Frontal cortex (tissue), 4 donors: Measurements from ENCODE around the gene KLHL29. TPM values are rescaled to one million over a fixed set of nuclear protein-coding genes. Genes with fewer than 3 reads are reported as not detected.

Experiments used
- DNase-seq, 2 donors: peaks; one replicate each; pipeline ENCODE4 v3.0.0; 2012; ENCODE audit warnings: low spot score in 2 of 2
- FAIRE-seq: peaks from 2 replicates; lab custom pipeline; 2012; peaks lifted over from hg19 to GRCh38; lab: Jason Lieb, UNC
- total RNA-seq: library from RNA; depleted of rRNA; stranded (reverse); fragments of >200 nt; gene quantifications from one replicate; pipeline ENCODE4 v1.2.3, GENCODE V29; 2014
- donor health status: control.
- donor health status: control.
- donor health status: control.

Gene KLHL29
- total RNA-seq, 1 donor from 2014 or later = 14.3 TPM

DNA sequence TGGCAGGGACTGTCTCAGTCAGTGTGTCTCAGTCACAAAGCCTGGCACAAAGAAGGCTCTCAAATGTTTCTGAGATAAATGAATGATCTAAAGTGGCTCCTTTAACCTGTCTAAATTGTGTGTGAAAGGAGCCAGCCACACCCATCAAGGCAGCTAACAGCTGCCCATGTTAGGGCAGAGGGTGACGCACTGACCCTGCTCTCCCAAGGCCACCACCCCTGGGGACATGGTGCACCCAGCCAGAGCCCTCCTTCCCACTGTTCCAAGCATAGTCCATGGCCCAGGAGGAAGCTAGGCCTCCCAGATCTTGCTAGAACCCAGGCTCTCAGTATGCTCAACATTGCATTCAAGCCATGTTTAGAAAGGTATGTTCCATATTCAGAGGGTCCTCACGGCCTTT, 100.3 kb downstream of the KLHL29 start:
- no peak for FAIRE-seq

DNA sequence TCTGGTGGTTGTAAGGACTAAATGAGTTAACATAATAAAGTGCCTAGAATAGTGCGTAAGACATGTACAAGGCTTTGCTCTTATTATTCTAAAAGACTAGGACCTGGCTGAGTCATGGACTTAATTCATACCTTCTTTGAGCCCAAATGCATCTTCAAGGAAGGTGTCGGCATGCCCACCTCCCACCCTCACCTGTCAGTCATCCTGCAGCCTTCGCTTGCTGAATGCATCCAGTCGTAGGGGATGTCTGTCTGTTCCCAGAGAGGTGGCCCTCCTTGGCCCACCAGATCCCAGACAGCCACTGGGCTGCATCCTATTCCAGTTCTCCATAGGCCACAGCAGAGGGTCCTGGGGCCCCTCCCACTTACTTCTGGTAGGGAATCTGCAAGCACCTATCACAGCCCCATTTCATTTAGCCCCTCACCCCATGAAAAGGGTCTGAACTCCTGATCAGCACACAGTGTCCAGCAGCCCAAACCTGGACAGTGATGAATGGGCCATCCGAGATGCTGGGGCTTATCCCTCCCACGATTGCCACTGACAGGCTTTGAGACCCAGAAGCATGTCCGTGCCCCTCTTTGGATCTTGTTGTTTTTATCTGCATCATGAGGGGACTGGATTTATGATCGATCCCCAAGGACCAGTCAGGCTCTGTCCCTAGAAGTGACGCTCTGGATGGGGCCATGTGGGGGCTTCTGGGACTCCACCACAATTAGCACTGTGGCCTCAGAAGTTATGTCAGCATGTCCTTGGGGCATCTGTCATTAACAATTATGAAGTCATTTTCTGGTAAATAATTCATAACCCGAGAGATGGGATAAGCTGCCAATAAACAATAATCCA, 101.1 kb downstream of the KLHL29 start:
- FAIRE-seq (no peak), DNase-seq (no peak)

More for the DNA sequence above, 100.3 kb downstream of the KLHL29 start:
- DNase-seq = no peak

DNA sequence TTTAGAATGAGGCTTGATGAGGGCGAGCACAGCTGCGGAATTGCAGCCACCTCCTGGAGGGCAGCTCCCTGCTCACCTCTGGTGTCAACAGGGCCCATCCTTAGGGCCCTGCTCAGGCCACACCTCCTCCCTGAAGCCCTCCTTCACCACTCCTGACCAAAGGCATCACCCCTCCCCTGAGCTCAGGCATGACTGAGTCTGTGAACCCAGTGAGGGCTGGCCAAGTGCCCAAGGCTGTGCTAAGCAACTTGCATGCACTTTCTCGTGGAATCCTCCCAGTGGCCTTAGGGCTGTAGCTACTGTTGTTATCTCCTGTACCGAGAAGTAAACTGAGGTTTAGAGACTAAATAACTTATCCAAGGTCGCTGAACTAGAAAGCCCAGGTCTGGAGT, 101.7 kb downstream of the KLHL29 start:
- FAIRE-seq (no peak), DNase-seq (no peak)

DNA sequence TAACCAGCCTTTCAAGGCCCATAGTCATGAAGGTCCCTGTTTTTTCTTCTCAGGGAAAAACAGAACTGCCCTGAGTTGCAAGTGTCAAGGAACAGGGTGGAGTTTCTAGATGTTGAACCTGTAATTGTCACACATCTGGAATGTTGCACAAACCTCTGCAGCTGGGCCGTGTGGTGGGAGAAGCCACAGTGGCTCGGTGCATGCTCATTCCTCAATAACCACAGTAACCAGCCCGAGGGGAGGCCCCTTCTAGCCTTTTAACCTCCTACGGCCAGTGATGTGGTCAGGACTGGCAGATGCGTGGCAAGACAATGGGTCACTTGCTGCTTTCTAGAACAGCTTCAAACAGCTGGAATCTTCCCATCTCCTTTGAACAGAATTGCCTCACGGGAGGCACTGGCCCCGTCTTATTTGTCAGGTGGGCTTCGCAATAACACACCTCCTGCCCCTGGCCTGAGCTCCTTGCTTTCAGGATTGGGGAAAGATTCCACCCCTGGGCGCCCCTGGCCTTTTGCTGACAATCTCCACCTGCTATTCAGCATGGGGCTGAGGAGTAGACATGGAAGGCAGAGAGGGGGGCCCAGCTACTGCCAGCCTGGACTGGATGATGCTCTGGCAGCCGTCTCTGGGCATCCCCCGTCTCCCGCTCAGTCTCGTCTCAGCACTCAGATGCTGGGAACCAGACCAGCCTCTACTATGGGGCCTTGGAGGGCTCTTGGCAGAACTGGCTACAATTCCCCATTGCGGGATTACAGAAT, 102.9 kb downstream of the KLHL29 start:
- no peak for FAIRE-seq

DNA sequence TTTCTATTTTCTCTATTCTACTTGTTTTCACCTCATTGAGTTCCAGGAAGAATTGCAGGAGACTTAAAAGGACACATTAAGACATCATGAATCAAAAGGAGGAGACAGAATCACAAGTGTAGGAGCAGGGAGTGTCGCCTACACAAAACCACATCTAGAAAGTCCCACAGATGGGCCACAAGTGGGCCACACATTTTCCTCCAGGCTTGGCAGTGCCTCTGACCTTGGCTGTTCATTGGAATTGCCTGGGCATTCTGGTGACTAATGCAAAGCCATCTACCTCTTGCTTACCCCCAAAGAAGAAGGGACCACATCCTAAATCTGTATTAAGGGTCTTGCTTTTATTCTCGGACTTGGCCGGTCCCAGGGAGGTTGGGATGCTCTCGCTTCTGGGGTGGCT, 103.6 kb downstream of the KLHL29 start:
- FAIRE-seq (no peak), DNase-seq (no peak)

More for the DNA sequence above, 102.9 kb downstream of the KLHL29 start:
- DNase-seq = no peak

DNA sequence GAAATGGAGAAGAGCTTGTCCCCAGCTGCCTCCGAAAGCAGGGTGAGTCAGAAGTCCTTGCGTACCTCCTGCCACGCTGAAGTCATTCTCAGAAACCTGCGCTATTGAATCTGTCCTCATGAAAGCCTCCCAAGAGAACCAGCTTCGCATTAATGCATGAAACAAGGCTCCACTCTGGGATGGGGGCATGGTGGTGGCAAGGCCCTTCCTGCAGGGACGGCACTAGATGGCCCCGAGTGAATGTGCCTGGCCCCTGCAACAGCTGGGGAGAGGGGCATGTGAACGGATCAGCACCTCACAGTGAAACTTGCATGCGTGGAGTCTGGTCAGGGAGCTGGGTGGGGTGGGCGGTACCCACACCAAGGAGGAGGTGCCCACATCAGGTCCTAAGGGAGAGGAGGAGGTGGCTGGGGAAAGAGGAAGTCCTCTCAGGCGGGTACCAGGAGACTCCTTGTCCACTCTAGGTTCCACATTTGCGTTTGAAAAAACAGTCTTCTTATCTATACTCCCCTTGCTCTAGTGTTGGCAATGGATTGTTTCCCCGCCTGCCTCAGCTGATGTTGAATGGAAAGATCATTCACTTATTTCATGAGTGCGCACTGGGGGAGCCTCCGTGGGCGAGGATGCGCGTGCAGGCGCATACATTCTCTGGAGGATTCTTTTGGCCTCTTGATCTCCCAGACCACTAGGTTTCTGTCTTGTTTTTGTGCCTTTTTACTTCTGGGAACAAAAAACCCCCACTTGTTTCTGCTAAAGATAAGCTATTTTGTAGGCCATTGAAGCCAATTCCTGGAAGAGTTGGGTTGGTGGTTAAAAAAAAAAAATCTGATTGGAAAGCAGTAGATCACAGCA, 104.7 kb downstream of the KLHL29 start:
- FAIRE-seq = no peak

DNA sequence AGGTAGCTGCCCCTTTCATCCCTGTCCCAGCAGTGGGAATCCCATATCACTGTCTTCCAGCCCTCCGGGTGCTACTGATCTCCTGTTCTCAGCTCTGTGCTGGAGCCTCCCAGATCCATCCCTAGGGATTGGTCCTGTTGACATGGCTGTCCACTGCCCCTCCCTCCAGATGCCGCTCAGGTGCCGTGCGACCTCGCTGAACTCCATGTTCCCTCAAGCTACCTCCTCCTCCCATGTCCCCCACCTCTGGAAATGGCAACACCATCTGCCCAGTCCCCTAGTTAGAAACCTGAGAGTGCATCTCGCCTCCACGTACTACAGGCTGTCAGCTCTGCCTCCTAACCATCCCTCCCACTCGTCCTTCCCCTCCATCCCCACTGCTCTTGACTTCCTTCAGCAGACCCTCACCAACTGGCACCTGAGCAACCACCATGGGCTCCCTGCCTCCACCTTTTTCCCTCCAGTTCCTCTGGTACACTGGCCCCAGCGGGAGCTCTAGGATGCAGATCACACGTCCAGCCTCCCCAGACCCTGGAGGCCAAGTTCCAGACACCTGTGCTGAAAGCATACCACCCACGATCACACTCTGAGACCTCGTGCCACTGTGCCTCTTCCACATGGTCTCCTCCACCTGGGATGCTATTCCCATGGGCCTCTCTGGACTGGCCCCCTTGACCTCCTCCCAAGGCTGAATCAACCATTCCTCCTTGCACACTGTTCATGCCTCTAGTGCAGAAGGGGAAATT, 106.8 kb downstream of the KLHL29 start:
- FAIRE-seq (no peak), DNase-seq (no peak)

More for the DNA sequence above, 104.7 kb downstream of the KLHL29 start:
- DNase-seq = no peak

DNA sequence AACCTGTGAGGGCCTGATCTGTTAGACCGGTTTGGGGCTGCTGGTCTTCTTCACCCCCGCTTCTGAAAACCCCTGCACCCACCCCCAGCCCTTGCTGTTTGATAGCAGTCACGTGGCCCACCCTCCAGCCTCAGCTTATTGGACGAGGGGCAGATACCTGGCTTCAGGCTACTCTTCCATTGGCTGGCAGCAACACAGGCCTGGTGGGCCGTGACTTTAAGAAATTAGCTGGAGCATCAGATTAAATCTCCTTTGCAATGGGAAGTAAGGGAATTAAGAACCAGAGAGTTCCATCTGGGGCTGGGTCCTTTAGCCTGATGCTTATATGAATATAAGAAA, 107.3 kb downstream of the KLHL29 start:
- no peak for DNase-seq
- FAIRE-seq = no peak

DNA sequence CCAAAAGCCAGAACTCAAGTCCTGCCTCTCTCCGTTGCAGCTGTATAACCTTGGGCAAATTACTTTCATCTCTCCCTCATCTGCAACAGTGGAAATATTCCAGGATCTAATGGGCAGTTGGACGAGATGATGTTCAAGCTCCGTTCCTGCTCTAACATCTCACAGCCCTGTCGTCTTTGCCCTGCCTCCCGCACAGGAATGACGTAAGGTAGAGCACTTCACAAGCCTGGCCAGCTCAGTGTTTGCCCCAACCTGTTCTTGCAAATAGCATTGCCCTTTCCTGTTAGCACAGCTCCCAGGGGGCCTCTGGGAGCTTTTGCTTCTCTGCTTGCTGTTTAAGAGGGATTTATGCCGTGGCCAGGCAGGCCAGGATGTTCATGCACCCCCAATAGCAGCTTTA, 107.9 kb downstream of the KLHL29 start:
- no peak for FAIRE-seq
- no peak for DNase-seq

DNA sequence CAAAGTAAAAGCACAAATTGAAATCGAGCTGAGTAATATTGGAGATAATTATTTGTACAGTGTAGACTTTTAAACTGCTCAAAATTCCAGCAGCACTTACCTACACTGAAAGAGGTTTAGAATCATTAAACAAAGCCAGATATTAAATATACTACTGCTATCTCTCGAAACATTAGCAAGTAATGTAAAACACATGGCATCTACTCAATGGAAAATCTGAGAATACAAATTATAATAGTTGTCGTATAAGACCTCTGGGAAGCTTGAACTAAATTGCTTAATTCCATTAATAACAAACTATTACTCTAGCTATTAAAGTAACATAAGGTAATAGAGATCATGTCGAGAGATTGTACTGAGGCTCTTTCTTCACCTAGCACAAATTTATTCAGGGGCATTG, 108.9 kb downstream of the KLHL29 start:
- no peak for DNase-seq
- no peak for FAIRE-seq

DNA sequence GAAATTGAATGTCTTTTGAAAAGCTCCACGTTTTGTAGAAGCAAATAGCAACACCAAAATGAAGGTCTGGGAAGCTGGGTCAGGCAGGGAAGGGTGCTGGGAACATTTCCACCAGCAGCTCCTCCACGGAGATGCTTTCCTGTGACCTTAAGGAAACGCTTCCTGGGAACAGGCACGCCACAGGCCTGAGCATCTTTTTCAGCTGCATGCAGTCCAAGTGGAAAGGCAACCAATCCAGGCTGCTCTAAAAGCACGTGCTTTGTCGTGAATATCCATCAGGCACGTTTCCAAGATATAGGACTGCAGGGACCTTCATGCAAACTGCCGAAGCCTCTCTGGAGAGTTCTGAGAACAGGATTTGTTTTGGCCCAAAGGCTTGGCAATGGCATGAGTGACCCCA, 109.3 kb downstream of the KLHL29 start:
- DNase-seq (no peak), FAIRE-seq (no peak)

DNA sequence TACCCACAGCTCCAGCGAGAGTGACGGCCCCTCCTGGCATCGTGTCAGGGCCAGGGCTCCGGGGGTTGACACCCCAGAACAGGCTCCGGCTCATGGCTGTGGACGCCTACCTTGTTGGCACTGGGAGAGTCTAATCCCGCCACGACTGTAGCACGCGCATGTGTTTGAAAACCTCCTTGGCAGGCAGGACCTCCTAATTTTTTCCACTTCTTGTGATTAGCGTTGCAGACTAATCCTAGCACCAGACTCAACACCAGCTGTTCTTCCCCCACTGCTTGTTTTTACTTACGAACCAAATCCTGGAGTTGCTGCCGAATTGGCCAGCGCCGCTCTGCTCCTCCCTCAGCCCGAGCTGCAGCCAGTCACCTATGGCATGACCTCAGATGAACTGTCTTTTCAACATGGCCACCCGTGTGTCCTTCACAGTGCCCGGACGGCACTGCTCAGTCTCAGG, 110.7 kb downstream of the KLHL29 start:
- FAIRE-seq (no peak), DNase-seq (no peak)

DNA sequence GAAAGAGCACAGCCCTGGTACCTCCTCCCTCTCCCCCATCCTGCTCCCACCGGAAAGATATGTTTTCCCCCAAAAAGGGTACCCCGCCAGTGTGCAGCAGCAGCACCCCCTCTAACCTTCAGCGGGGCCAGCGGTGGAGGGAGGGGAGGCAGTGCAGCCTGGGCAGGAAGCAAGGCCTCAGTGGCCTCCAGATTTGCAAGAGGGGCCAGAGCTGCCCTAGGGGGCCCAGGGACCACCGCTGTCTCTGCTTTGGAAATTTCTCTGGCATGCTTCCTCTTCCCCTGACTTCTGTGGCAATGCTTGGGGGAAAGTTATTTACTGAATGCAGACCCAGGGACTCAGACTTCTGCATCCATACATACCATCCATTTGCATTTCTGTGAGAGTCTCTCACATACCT, 111.5 kb downstream of the KLHL29 start:
- DNase-seq = no peak
- no peak for FAIRE-seq

DNA sequence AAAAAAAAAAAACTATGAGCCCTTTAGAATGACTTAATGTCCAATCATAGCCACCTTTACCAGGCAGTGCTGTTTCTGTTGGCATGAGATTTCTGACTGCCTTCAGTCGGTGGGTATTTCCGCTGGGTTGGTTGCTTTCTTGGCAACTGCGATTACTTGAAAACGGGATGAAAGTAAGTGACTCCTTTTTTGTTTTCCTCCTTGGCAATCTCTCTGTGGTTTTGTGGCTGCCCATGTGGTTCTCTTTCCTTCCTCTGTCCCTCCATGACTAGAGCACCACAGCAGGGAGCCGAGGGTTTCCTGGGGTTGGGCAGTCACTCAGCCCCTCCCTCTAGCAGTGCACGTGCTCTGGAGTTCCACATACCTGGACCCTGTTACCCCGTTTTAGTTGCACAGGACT, 112.1 kb downstream of the KLHL29 start:
- no peak for FAIRE-seq
- DNase-seq = no peak

DNA sequence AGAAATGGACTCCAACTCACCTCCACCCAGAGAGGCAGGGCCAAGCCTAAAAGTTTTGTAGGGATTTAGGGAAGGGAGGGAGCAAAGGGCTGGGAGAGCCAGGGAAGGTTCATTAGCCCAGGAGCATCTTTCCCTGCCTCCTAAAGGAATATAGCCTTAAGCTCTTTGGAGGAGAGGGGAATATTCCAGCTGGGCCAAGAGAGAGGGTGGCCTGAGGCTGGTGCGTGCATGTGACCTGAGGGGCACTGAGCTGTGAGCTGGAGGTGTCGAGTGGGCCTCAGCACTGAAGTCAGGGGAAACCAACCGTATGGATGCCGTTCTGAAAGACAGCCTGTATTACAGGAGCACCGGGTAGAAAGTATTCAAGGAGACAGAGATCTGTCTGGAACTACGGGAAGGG, 112.6 kb downstream of the KLHL29 start:
- FAIRE-seq = no peak
- no peak for DNase-seq

DNA sequence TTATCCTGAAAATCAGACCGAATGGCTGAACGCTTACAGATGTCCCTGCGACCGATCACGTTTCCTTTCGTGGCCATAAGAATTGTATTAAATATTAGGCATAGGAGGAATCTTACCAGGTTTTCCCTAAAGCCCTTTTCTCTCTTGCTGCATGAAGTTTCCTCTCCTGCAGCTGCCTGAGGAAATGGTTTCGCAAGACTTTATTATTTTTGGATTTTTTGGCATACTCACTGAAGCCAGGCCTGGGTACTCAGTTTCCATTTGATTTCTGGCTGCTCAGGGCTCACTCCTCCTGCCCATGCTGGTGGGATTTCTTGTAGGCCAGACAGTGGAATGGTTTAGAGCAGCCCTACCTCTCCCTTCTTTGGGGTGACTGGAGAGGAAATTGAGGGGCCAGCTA, 114.0 kb downstream of the KLHL29 start:
- no peak for FAIRE-seq
- no peak for DNase-seq

DNA sequence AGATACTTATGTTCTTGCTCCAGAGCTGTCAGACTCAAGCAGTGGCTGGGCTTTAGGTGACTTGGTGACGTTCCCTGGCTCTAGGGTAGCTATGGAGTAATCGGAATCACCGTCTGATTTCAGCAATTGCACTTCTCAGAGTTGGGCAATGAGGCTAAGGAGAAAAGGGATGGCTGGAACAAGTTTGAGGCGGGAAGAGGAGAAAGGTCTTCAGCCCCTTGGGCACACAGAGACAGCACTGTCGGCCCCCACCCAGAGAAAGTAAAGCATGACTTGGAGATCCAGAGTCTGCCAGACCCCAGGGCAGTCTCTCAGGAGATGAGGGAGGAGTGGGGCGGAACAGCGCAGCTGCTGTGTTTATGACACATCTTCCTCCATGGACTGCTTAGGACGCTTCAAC, 114.5 kb downstream of the KLHL29 start:
- no peak for FAIRE-seq
- DNase-seq = no peak

DNA sequence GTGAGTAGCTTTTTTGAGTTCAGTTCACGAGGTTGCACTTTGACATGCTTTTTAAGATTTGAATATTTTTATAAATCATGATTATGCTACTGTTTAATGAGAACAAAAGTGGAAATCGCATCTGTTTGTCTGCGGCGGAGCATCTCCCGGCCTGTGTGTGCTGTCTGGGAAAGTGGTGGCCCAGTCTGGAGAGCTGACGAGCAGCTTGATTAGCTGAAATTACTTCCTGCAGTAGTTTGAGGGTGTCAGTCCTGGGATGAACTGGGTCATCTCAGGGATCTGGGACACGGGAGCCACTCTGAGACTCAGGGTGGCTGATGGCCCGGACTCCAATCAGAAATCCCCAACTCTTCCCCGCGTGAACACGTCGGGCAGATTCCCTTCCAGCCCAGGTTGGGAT, 115.9 kb downstream of the KLHL29 start:
- DNase-seq (no peak), FAIRE-seq (no peak)

DNA sequence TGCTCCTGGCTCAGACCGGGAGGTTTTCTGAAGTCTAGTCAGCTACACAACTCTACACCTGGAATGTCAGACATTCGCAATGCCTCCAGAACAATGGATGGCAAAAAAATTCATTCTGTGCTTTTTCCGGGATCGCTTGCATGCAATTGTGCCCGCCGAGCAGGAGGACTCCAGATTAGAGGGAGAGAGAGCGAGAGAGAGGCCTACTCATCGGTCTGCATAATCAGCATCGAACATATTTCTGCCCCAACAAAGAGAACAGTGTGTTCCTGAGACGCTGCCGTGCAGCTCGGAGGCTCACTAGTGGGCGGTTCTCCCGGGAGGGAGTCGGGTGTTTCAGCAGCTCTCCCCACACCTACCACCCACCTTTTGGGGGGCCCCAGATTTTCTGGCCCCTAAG, 117.1 kb downstream of the KLHL29 start:
- FAIRE-seq = no peak
- DNase-seq = no peak

DNA sequence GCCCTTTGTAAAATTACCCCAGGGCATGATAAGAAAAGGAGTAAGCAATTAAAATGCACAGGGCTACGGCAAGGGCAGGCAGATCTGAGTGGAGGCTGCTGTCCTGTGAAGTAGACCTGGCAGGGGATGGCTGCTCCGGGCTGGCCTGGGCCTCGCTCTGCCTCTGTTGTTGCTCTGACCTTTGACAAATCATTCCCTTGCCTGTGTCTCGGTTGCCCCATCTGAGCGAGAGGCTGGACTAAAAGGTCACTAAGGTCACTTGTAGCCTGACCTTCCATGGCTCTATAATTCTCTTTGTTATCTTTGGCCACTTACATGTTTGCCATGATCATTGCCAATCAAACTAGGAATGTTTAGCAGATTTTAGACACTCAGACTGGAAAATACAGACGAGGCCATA, 118.1 kb downstream of the KLHL29 start:
- DNase-seq (no peak), FAIRE-seq (no peak)
